CD14-positive monocyte (primary cell): ENCODE results near the gene FCRLA. TPM values are rescaled to one million over a fixed set of nuclear protein-coding genes. Genes with fewer than 3 reads are reported as not detected.
"Not testable (repeated sequence)": the region's sequence is repeated elsewhere in the genome, so short reads cannot be mapped to it uniquely, and the experiment has no call there.

Experiments used
- DNase-seq, 3 donors: peaks; one replicate each; pipeline ENCODE4 v3.0.0-alpha.2; 2011 to 2022
- H2AFZ ChIP-seq: 2 replicates; pipeline ENCODE4 v1.6.0; 2012; ENCODE audit warnings: mild to moderate bottlenecking, low read depth, low read length, inconsistent platforms; ENCODE audit not compliant: insufficient read depth, poor library complexity, severe bottlenecking
- H3K27ac ChIP-seq, 2 donors: 1 replicate in 1 of 2; 2 replicates in 1 of 2; pipeline ENCODE4 v1.5.1; 2012 to 2013; ENCODE audit warnings: low read length in 2 of 2, control low read depth in 1 of 2, inconsistent platforms in 1 of 2, low read depth in 1 of 2, mild to moderate bottlenecking in 1 of 2
- H3K27me3 ChIP-seq, 2 donors: one replicate each; pipeline versions ENCODE4 v1.6.0 to v1.6.1; 2011 to 2013; ENCODE audit warnings: low read length in 2 of 2; ENCODE audit not compliant: control insufficient read depth in 2 of 2, insufficient read depth in 2 of 2
- H3K36me3 ChIP-seq, 2 donors: replicated peaks in 1 of 2; 1 replicate in 1 of 2; 2 replicates in 1 of 2; pipeline versions ENCODE4 v1.5.1 to v1.6.1; 2012 to 2013; ENCODE audit warnings: low read length in 2 of 2, control low read depth in 1 of 2, inconsistent platforms in 1 of 2, mild to moderate bottlenecking in 1 of 2; ENCODE audit not compliant: insufficient read depth in 2 of 2, control insufficient read depth in 1 of 2
- H3K4me1 ChIP-seq, 2 donors: 1 replicate in 1 of 2; 2 replicates in 1 of 2; pipeline versions ENCODE4 v1.5.1 to v1.6.1; 2012 to 2013; ENCODE audit warnings: low read length in 2 of 2, control low read depth in 1 of 2, inconsistent platforms in 1 of 2, mild to moderate bottlenecking in 1 of 2, moderate library complexity in 1 of 2; ENCODE audit not compliant: insufficient read depth in 2 of 2, control insufficient read depth in 1 of 2
- H3K4me2 ChIP-seq: replicated peaks from 2 replicates; pipeline ENCODE3; 2012; ENCODE audit warnings: low read length, moderate library complexity, mild to moderate bottlenecking; ENCODE audit not compliant: poor library complexity, severe bottlenecking; ENCODE audit errors: extremely low read depth
- H3K4me3 ChIP-seq, 3 experiments: fragments of 200-600 bp in 1 of 3; sonication (generic) in 1 of 3; replicated peaks in 1 of 3; 1 replicate in 2 of 3; 2 replicates in 1 of 3; pipeline ENCODE4 v1.5.1; 2011 to 2013; ENCODE audit warnings: low read length in 3 of 3, mild to moderate bottlenecking in 3 of 3, control low read depth in 2 of 3, low read depth in 2 of 3, inconsistent platforms in 1 of 3, moderate library complexity in 1 of 3
- H3K79me2 ChIP-seq: 2 replicates; pipeline ENCODE4 v1.6.0; 2012; ENCODE audit warnings: mild to moderate bottlenecking, control low read depth, inconsistent platforms, low read length, moderate library complexity; ENCODE audit not compliant: insufficient read depth
- H3K9ac ChIP-seq: 2 replicates; pipeline ENCODE4 v1.6.0; 2017; ENCODE audit warnings: low read length, mild to moderate bottlenecking; ENCODE audit not compliant: insufficient read depth, poor library complexity, severe bottlenecking
- H3K9me3 ChIP-seq, 2 donors: replicated peaks in 1 of 2; 1 replicate in 1 of 2; 2 replicates in 1 of 2; pipeline versions ENCODE4 v1.5.1 to v1.6.1; 2012 to 2013; ENCODE audit warnings: low read length in 2 of 2, control low read depth in 1 of 2; ENCODE audit not compliant: control insufficient read depth in 1 of 2, insufficient read depth in 1 of 2
- H4K20me1 ChIP-seq: 2 replicates; pipeline ENCODE4 v1.6.0; 2012; ENCODE audit warnings: mild to moderate bottlenecking, low read length, control low read depth, moderate library complexity; ENCODE audit not compliant: insufficient read depth
- H3K27ac Mint-ChIP-seq, 7 donors: one replicate each; pipeline ENCODE4 v1.8.0; 2020; ENCODE audit warnings: mild to moderate bottlenecking in 7 of 7, mixed read lengths in 7 of 7, moderate library complexity in 6 of 7, inconsistent platforms in 2 of 7
- H3K27me3 Mint-ChIP-seq, 3 donors: one replicate each; pipeline ENCODE4 v1.8.0; 2021 to 2022; ENCODE audit warnings: low read depth in 3 of 3, mild to moderate bottlenecking in 3 of 3, mixed read lengths in 3 of 3, moderate library complexity in 3 of 3, inconsistent platforms in 1 of 3
- H3K36me3 Mint-ChIP-seq, 2 donors: one replicate each; pipeline ENCODE4 v1.8.0; 2020; ENCODE audit warnings: mixed read lengths in 2 of 2, inconsistent platforms in 1 of 2, mild to moderate bottlenecking in 1 of 2
- H3K4me1 Mint-ChIP-seq: one replicate; pipeline ENCODE4 v1.8.0; 2020; ENCODE audit warnings: mild to moderate bottlenecking, mixed read lengths
- H3K4me3 Mint-ChIP-seq, 2 donors: one replicate each; pipeline ENCODE4 v1.8.0; 2020; ENCODE audit warnings: mild to moderate bottlenecking in 2 of 2, mixed read lengths in 2 of 2, moderate library complexity in 1 of 2
- H3K9me3 Mint-ChIP-seq, 7 donors: one replicate each; pipeline ENCODE4 v1.8.0; 2020 to 2022; ENCODE audit warnings: mixed read lengths in 7 of 7, mild to moderate bottlenecking in 6 of 7, moderate library complexity in 6 of 7, inconsistent platforms in 2 of 7
- WGBS: methylation state at CpG from one replicate; pipeline ENCODE4 v1.1.5; 2013; ENCODE audit warnings: missing lambda C conversion rate; ENCODE audit not compliant: insufficient coverage; 5-methylcytosine and 5-hydroxymethylcytosine counted together
- intact Hi-C, 2 donors: fragments of 100-400 bp; cut with micrococcal nuclease; formaldehyde crosslinking; loops; one replicate each; pipeline versions ENCODE4 v1.15.0 to v1.15.1; 2023
- polyA plus RNA-seq, 3 donors: library from polyadenylated mRNA; depleted of rRNA in 1 of 3; unstranded in 2 of 3; stranded (reverse) in 1 of 3; fragments of 300-500 nt in 2 of 3; fragments of >200 nt in 1 of 3; fragmentation: Illumina TruSeq in 2 of 3; gene quantifications; 1 replicate in 2 of 3; 2 replicates in 1 of 3; pipeline ENCODE4 v1.2.3, GENCODE V29; 2012 to 2021

The FCRLA gene
- polyA plus RNA-seq, 3 donors = 0.28 to 0.51 (median 0.39) TPM

DNA sequence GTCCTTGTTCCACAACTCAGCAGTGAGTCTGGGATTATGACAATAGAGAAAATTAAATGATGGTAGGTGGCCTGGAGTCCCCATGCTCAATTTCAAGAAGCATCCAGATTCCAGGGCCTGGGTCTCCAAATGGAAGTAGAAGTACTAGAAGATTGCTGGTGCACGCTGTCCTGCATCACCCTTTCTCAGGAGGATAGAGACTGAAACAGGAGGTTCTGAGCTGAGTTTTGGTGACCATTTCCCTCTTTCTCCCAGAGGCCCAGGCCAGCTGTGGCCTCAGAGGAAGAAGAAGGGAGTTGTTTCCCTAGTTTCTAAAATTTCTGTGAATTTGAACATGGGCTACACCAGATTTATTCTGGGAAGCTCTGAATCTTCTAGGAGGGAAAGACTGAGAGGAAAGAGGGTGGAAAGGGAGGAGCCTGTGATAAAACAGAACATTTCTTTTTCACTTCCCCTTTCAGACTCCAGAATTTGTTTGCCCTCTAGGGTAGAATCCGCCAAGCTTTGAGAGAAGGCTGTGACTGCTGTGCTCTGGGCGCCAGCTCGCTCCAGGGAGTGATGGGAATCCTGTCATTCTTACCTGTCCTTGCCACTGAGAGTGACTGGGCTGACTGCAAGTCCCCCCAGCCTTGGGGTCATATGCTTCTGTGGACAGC is 44.2 kb upstream of the FCRLA start, which contains the start of gene FCGR2B:
Gene FCGR2B, plus strand, starts transcription at position 460 of the 656 bp plus-strand sequence. Its CDS starts 99 bp downstream, at position 559.
- WGBS = no CpG with 5 or more reads among the region's 4 CpGs

DNA sequence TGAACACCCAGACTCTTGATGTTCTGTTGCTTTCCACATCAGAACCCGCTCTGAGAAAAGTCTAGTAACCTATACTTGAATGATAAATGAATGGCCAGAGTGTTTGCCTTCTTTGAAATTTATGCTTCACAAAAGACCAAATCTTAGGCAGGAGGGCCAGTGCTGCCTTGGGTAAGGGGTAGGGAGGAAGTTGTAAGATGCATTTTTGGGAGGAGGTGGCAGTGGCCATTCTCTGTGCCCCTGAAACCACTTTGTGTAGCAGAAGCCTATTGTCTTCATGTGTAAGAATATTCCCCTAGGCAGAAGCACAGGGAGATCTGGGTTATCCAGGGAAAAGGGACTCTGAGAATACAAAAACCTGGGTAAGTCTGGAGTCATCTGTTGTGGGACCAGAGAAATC is 43.5 kb upstream of the FCRLA start:
- H3K4me3 ChIP-seq = peak overlapping the region; percentile 12 to 32 (median 19)
- intact Hi-C loops, H3K9me3 ChIP-seq, H2AFZ ChIP-seq, H3K4me3 Mint-ChIP-seq, H3K9me3 Mint-ChIP-seq, H4K20me1 ChIP-seq, H3K4me1 Mint-ChIP-seq, DNase-seq, H3K9ac ChIP-seq, H3K27ac ChIP-seq, H3K27ac Mint-ChIP-seq, H3K27me3 ChIP-seq, H3K36me3 Mint-ChIP-seq, H3K36me3 ChIP-seq, H3K4me1 ChIP-seq, H3K79me2 ChIP-seq, H3K4me2 ChIP-seq, H3K27me3 Mint-ChIP-seq: not testable (repeated sequence)
- WGBS = no CpG with 5 or more reads among the region's 1 CpG

More for the DNA sequence above, 44.2 kb upstream of the FCRLA start, which contains the start of gene FCGR2B:
- H3K4me3 Mint-ChIP-seq, DNase-seq, H3K79me2 ChIP-seq, H2AFZ ChIP-seq, H3K27me3 ChIP-seq, H3K27ac ChIP-seq, H3K9ac ChIP-seq, H3K4me1 ChIP-seq, H3K4me2 ChIP-seq, H3K9me3 ChIP-seq, intact Hi-C loops, H3K36me3 ChIP-seq, H3K4me1 Mint-ChIP-seq, H3K9me3 Mint-ChIP-seq, H4K20me1 ChIP-seq, H3K27me3 Mint-ChIP-seq, H3K36me3 Mint-ChIP-seq, H3K27ac Mint-ChIP-seq: not testable (repeated sequence)
- peak within 1 kb of the TSS; percentile 12 to 32 (median 19) for H3K4me3 ChIP-seq

DNA sequence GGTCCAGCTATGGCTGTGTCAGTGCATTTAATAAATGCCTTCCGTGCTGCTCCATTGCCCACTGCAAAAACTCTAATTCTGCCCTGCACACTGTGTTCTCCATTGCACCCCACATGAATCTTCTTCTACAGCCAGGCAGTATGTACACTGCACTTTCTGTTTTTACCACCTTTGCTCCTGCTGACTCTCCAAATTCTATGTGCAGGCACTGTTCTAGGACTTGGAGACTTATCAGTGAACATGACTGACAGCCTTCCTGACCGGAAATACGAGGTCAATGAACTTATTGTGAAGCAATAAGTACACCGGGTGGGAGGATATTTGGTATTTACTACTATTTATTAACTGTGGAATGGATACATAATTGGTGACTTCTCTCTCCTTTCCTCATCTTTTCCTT is 42.3 kb upstream of the FCRLA start:
- H3K4me1 ChIP-seq, H3K27ac ChIP-seq, DNase-seq, H3K27me3 Mint-ChIP-seq, H4K20me1 ChIP-seq, H3K4me2 ChIP-seq, H3K4me1 Mint-ChIP-seq, H3K27me3 ChIP-seq, H3K9me3 ChIP-seq, H3K9me3 Mint-ChIP-seq, H3K36me3 ChIP-seq, H3K36me3 Mint-ChIP-seq, H2AFZ ChIP-seq, intact Hi-C loops, H3K4me3 ChIP-seq, H3K9ac ChIP-seq, H3K27ac Mint-ChIP-seq, H3K79me2 ChIP-seq: not testable (repeated sequence)
- H3K4me3 Mint-ChIP-seq = peak overlapping the region in 1 of 2 donors; percentile 75
- WGBS = no CpG with 5 or more reads among the region's 4 CpGs

DNA sequence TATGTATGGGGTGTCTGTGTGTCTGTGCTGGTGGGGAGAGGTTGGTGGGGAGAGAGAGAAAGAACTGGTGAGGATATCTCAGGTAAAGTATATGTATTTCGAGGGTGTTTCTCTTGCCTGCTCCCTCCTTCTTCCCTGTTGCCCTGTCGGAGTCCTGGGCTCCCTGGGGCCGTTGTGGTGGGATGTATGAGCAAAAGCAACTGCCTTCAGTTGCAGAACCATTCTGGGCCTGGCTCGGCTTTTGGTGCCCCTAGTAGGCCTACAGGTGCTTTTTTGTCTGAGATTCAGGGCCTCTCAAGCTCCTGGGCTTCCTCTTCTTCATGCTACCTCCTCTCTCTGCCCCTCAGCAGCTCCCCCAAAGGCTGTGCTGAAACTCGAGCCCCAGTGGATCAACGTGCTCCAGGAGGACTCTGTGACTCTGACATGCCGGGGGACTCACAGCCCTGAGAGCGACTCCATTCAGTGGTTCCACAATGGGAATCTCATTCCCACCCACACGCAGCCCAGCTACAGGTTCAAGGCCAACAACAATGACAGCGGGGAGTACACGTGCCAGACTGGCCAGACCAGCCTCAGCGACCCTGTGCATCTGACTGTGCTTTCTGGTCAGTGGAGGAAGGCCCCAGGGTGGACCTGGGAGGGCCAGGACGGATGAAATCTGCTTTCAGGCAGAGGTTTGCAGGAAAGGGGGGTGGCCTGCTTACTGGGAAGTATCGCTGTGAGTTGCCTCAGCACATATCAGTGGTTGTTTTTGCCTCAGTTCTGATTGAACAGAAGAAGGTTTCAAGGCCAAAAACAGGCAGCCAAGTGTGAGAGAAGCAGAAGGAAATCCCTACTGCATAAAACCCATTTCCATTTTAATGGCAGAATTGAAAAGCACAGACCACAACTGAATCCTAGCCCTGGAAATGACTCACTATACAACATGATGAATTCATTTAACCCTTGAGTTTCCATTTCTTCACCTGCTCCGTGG is 35.7 kb upstream of the FCRLA start:
- DNase-seq, H3K27ac ChIP-seq, H2AFZ ChIP-seq, H3K4me1 ChIP-seq, H3K9me3 Mint-ChIP-seq, H3K36me3 ChIP-seq, H3K4me2 ChIP-seq, H3K9me3 ChIP-seq, H3K27ac Mint-ChIP-seq, H4K20me1 ChIP-seq, H3K4me3 ChIP-seq, H3K4me1 Mint-ChIP-seq, H3K79me2 ChIP-seq, H3K36me3 Mint-ChIP-seq, H3K9ac ChIP-seq, intact Hi-C loops: not testable (repeated sequence)
- Mint-ChIP-seq H3K4me3 (peak overlapping the region in 1 of 2 donors; percentile 67), H3K27me3 (peaks cover 22 to 45% (median 27%) of the 10 kb centered on the region in 3 donors)
- peaks cover 5 to 33% of the 10 kb centered on the region in 2 donors for H3K27me3 ChIP-seq
- WGBS = 47% methylated on average over 3 of the region's 15 CpGs
